Central memory CD4-positive, alpha-beta T cell (primary cell): ENCODE results near the gene C1orf105.

ENCODE experiments used
- DNase-seq: peaks from one replicate; pipeline ENCODE4 v3.0.0; 2022

Gene C1orf105

GRCh38 chr1:172460887-172461315, 40.4 kb downstream of the C1orf105 start:
- DNase-seq: no peak

- DNase-seq: no peak
These were observed 45.1 kb downstream of the C1orf105 start for GRCh38 chr1:172465617-172466016.

GRCh38 chr1:172466795-172467407, 46.4 kb downstream of the C1orf105 start:
- DNase-seq: no peak

GRCh38 chr1:172467446-172467845, 47.0 kb downstream of the C1orf105 start:
- no peak for DNase-seq

GRCh38 chr1:172468296-172468695, 47.8 kb downstream of the C1orf105 start:
- DNase-seq: no peak

- DNase-seq: no peak
These were observed 49.2 kb downstream of the C1orf105 start for GRCh38 chr1:172469717-172470116.

- DNase-seq: no peak
These were observed 49.7 kb downstream of the C1orf105 start for GRCh38 chr1:172470149-172470548.

- DNase-seq: no peak
These were observed 51.2 kb downstream of the C1orf105 start for GRCh38 chr1:172471666-172472065.

- DNase-seq: no peak
These were observed 52.0 kb downstream of the C1orf105 start for GRCh38 chr1:172472495-172472894.

GRCh38 chr1:172473302-172473701, 52.8 kb downstream of the C1orf105 start:
- DNase-seq: no peak

- no peak for DNase-seq
These were observed 53.4 kb downstream of the C1orf105 start for GRCh38 chr1:172473842-172474241.

GRCh38 chr1:172476218-172476811, 55.8 kb downstream of the C1orf105 start:
- DNase-seq: no peak

- no peak for DNase-seq
These were observed 56.7 kb downstream of the C1orf105 start for GRCh38 chr1:172477216-172477615.

- DNase-seq: no peak
These were observed 57.3 kb downstream of the C1orf105 start for GRCh38 chr1:172477741-172478140.

GRCh38 chr1:172478485-172478884, 58.0 kb downstream of the C1orf105 start:
- no peak for DNase-seq

GRCh38 chr1:172480431-172480830, 59.9 kb downstream of the C1orf105 start:
- DNase-seq: no peak

GRCh38 chr1:172482044-172482443, 61.6 kb downstream of the C1orf105 start:
- no peak for DNase-seq

GRCh38 chr1:172483448-172483847, 63.0 kb downstream of the C1orf105 start:
- DNase-seq: no peak

GRCh38 chr1:172484252-172484651, 63.8 kb downstream of the C1orf105 start:
- no peak for DNase-seq

GRCh38 chr1:172485626-172486025, 65.1 kb downstream of the C1orf105 start:
- DNase-seq: no peak

GRCh38 chr1:172486805-172487454, 66.4 kb downstream of the C1orf105 start:
- no peak for DNase-seq

GRCh38 chr1:172487550-172487949, 67.1 kb downstream of the C1orf105 start:
- DNase-seq: peak; percentile 1

- DNase-seq: no peak
These were observed 67.9 kb downstream of the C1orf105 start for GRCh38 chr1:172488393-172488792.

- DNase-seq: no peak
These were observed 69.4 kb downstream of the C1orf105 start for GRCh38 chr1:172489847-172490246.
